Transverse colon (tissue), 4 donors: ENCODE measurements around the gene PRSS1. TPM values are rescaled to one million over a fixed set of nuclear protein-coding genes. Genes with fewer than 3 reads are reported as not detected.
A peak's percentile ranks its signal among the peaks of the same experiment; 100 is the strongest.

Source experiments
- DNase-seq: peaks from one replicate; pipeline ENCODE4 v3.0.0-alpha.2; 2019
- H3K27ac ChIP-seq, 4 donors: fragments of 200-600 bp; sonication (generic); 2 replicates each; pipeline ENCODE4 v1.5.1; 2016 to 2018; ENCODE audit warnings: inconsistent platforms in 4 of 4
- H3K27me3 ChIP-seq: fragments of 200-600 bp; sonication (generic); 2 replicates; pipeline ENCODE4 v1.5.1; 2017; ENCODE audit warnings: inconsistent platforms
- H3K36me3 ChIP-seq, 4 donors: fragments of 200-600 bp; sonication (generic); 2 replicates each; pipeline ENCODE4 v1.5.1; 2017 to 2019; ENCODE audit warnings: inconsistent platforms in 4 of 4
- H3K4me1 ChIP-seq, 4 donors: fragments of 200-600 bp; sonication (generic); 2 replicates each; pipeline ENCODE4 v1.5.1; 2017 to 2020; ENCODE audit warnings: inconsistent platforms in 4 of 4
- H3K4me3 ChIP-seq, 4 donors: fragments of 200-600 bp; sonication (generic); 1 replicate in 1 of 4; 2 replicates in 3 of 4; pipeline versions ENCODE4 v1.5.1 to v1.6.1; 2017 to 2019; ENCODE audit warnings: inconsistent platforms in 4 of 4
- H3K9me3 ChIP-seq, 2 donors: fragments of 200-600 bp; sonication (generic); 2 replicates each; pipeline ENCODE4 v1.5.1; 2017 to 2019; ENCODE audit warnings: inconsistent platforms in 2 of 2
- CTCF ChIP-seq, 5 experiments: fragments of 200-600 bp in 3 of 5; fragments of 450-650 bp in 2 of 5; sonication (generic) in 3 of 5; IDR thresholded peaks; 1 replicate in 2 of 5; 2 replicates in 3 of 5; pipeline ENCODE4 v1.5.1; 2016 to 2017; ENCODE audit warnings: antibody characterized with exemption in 5 of 5, inconsistent platforms in 3 of 5, mild to moderate bottlenecking in 2 of 5, moderate library complexity in 1 of 5
- EP300 ChIP-seq: sonication (generic); formaldehyde crosslinking; IDR thresholded peaks from one replicate; pipeline ENCODE4 v1.6.1; 2017; ENCODE audit warnings: antibody characterized with exemption, low read depth
- POLR2A ChIP-seq: fragments of 450-650 bp; IDR thresholded peaks from one replicate; pipeline ENCODE4 v1.6.1; 2016; ENCODE audit warnings: antibody characterized with exemption, mild to moderate bottlenecking, moderate library complexity
- POLR2AphosphoS5 ChIP-seq, 3 donors: sonication (generic); formaldehyde crosslinking; IDR thresholded peaks; one replicate each; pipeline ENCODE4 v1.6.1; 2016; ENCODE audit warnings: antibody characterized with exemption in 3 of 3
- WGBS, 2 donors: methylation state at CpG; one replicate each; pipeline ENCODE4 v1.1.5; 2018; ENCODE audit warnings: low coverage in 1 of 2; 5-methylcytosine and 5-hydroxymethylcytosine counted together
- in situ Hi-C, 4 donors: fragments of 200-750 bp; cut with MboI; loops; one replicate each; pipeline versions ENCODE4 v1.15.0 to v1.15.1; 2017; ENCODE audit warnings: low sequenced_read_pairs in 3 of 4, low pct_ligation_motif_present in 1 of 4, low pct_unique_long_range_greater_than_20kb in 1 of 4
- intact Hi-C: fragments of 100-400 bp; cut with DNase I; formaldehyde crosslinking; loops from one replicate; pipeline ENCODE4 v1.15.1; 2023; ENCODE audit warnings: low total_unique reads
- total RNA-seq, 4 donors: library from RNA; depleted of rRNA; stranded (reverse); fragments of >200 nt; gene quantifications; one replicate each; pipeline ENCODE4 v1.1.0, GENCODE V29; 2016

The PRSS1 gene
- total RNA-seq, 4 donors from 2014 or later: not detected

GRCh38 chr7:142793156-142793555 is 43.9 kb downstream of the PRSS1 start:
- H3K4me1 ChIP-seq: peaks cover 0 to 17% (median 8%) of the 10 kb centered on the region in 4 donors
- peaks cover 32% of the 10 kb centered on the region for H3K27me3 ChIP-seq
- intact Hi-C loops (no loop called here), in situ Hi-C loops (loop anchor here in 1 of 4 donors (25.0 kb wide), 1 partner anchor 156 kb away; no protein-coding TSS in a partner anchor)
- DNase-seq: no peak
- H3K27ac ChIP-seq: no peak overlapping the region
- TF ChIP-seq EP300 (no peak), CTCF (IDR thresholded peaks at IDR 0.05) (no peak), POLR2AphosphoS5 (IDR thresholded peaks at IDR 0.05) (no peak), POLR2A (no peak)
- no peaks in the 10 kb centered on the region for H3K9me3 ChIP-seq
- H3K36me3 ChIP-seq: no peaks in the 10 kb centered on the region
- H3K4me3 ChIP-seq: no peak overlapping the region
- 86% methylated on average over 5 of the region's 5 CpGs; no CpG with 5 or more reads in 1 of the 2 donors for WGBS, 2 donors

- intact Hi-C loops (no loop called here), in situ Hi-C loops (loop anchor here in 1 of 4 donors (25.0 kb wide), 1 partner anchor 158 kb away; no protein-coding TSS in a partner anchor)
- peak overlapping the region in 1 of 4 donors; percentile 73 for H3K27ac ChIP-seq
- no peak overlapping the region for H3K4me3 ChIP-seq
- TF ChIP-seq POLR2A (peak; percentile 47), EP300 (no peak), POLR2AphosphoS5 (IDR thresholded peaks at IDR 0.05) (peak in 1 of 3 donors; percentile 30)
- WGBS, 2 donors: 54% methylated on average over 5 of the region's 5 CpGs; no CpG with 5 or more reads in 1 of the 2 donors
- H3K9me3 ChIP-seq: no peaks in the 10 kb centered on the region
- DNase-seq: peak; percentile 27
- H3K36me3 ChIP-seq: no peaks in the 10 kb centered on the region
- H3K4me1 ChIP-seq: peaks cover 0 to 17% (median 8%) of the 10 kb centered on the region in 4 donors
- peaks cover 55% of the 10 kb centered on the region for H3K27me3 ChIP-seq
Observed at GRCh38 chr7:142795339-142795863, 46.1 kb downstream of the PRSS1 start.

GRCh38 chr7:142796001-142796500 is 46.8 kb downstream of the PRSS1 start:
- in situ Hi-C loops: loop anchor here in 1 of 4 donors (25.0 kb wide), 1 partner anchor 159 kb away; no protein-coding TSS in a partner anchor
- peaks cover 0 to 17% (median 8%) of the 10 kb centered on the region in 4 donors for H3K4me1 ChIP-seq
- intact Hi-C loops: no loop called here
- no peaks in the 10 kb centered on the region for H3K9me3 ChIP-seq
- H3K27me3 ChIP-seq: peaks cover 59% of the 10 kb centered on the region
- H3K27ac ChIP-seq: peak overlapping the region; percentile 46 to 73 (median 62)
- H3K4me3 ChIP-seq: peak overlapping the region in 2 of 4 donors; percentile 29 to 44
- H3K36me3 ChIP-seq: no peaks in the 10 kb centered on the region
- WGBS, 2 donors: 41 to 60% methylated on average over 4 to 9 of the region's 9 CpGs
- DNase-seq: no peak
- TF ChIP-seq CTCF (IDR thresholded peaks at IDR 0.05) (no peak), EP300 (no peak), POLR2A (no peak), POLR2AphosphoS5 (IDR thresholded peaks at IDR 0.05) (no peak)

- peaks cover 59% of the 10 kb centered on the region for H3K27me3 ChIP-seq
- in situ Hi-C loops: loop anchor here in 1 of 4 donors (25.0 kb wide), 1 partner anchor 159 kb away; no protein-coding TSS in a partner anchor
- no peak for DNase-seq
Observed at GRCh38 chr7:142796501-142797390, 47.5 kb downstream of the PRSS1 start.

More at GRCh38 chr7:142796501-142797390, 47.5 kb downstream of the PRSS1 start:
- Histone ChIP-seq H3K36me3 (no peaks in the 10 kb centered on the region), H3K4me1 (peaks cover 0 to 17% (median 8%) of the 10 kb centered on the region in 4 donors), H3K4me3 (peak overlapping the region; percentile 4 to 44 (median 18)), H3K9me3 (no peaks in the 10 kb centered on the region), H3K27ac (peak overlapping the region; percentile 46 to 73 (median 62))
- WGBS, 2 donors: 10% methylated on average over 55 of the region's 74 CpGs; no CpG with 5 or more reads in 1 of the 2 donors
- intact Hi-C loops: no loop called here
- TF ChIP-seq CTCF (IDR thresholded peaks at IDR 0.05): no peak
- TF ChIP-seq EP300: no peak
- TF ChIP-seq POLR2AphosphoS5 (IDR thresholded peaks at IDR 0.05): no peak
- no peak for TF ChIP-seq POLR2A
